A549 (cell line): ENCODE data around the gene HPD. TPM values are rescaled to one million over a fixed set of nuclear protein-coding genes. Genes with fewer than 3 reads are reported as not detected.

Experiments
- ATAC-seq, 2 experiments: fragments of 200-7000 bp in 1 of 2; fragments of >200 bp in 1 of 2; cut with Nextera tagmentation in 1 of 2; cut with Tn5 transposase in 1 of 2; 3 replicates each; pipeline versions ENCODE4 v1.8.0 to v1.9.1; 2018 to 2020; ENCODE audit warnings: mild to moderate bottlenecking in 1 of 2, moderate library complexity in 1 of 2
- CTCF ChIA-PET: fragments of 300-600 bp; sonication (Branson Sonifier 250); formaldehyde crosslinking; extraction: SDS; loops from one replicate; lab custom pipeline; 2021; ENCODE audit warnings: antibody characterized with exemption, inconsistent platforms; lab: Yijun Ruan, JAX
- POLR2A ChIA-PET: fragments of 350-600 bp; formaldehyde crosslinking; extraction: SDS; loops from one replicate; lab custom pipeline; 2021; ENCODE audit warnings: antibody characterized with exemption, inconsistent platforms; lab: Yijun Ruan, JAX
- DNase-seq, 2 experiments: peaks; one replicate each; pipeline versions ENCODE4 v3.0.0 to v3.0.0-alpha.2; 2011 to 2016; ENCODE audit warnings: low read depth in 1 of 2, low spot score in 1 of 2
- FAIRE-seq: peaks from 2 replicates; lab custom pipeline; 2011; peaks lifted over from hg19 to GRCh38; lab: Jason Lieb, UNC
- H3K27ac ChIP-seq, 2 experiments: fragments of >200 bp; sonication (Bioruptor Twin); formaldehyde crosslinking; 3 replicates each; pipeline ENCODE4 v1.5.1; 2016 to 2017
- H3K4me1 ChIP-seq: fragments of >200 bp; sonication (Bioruptor Twin); formaldehyde crosslinking; 3 replicates; pipeline ENCODE4 v1.6.1; 2016
- H3K4me2 ChIP-seq: fragments of >200 bp; sonication (Bioruptor Twin); formaldehyde crosslinking; 3 replicates; pipeline ENCODE4 v1.6.1; 2016
- H3K4me3 ChIP-seq: fragments of >200 bp; sonication (Bioruptor Twin); formaldehyde crosslinking; 3 replicates; pipeline ENCODE4 v1.5.1; 2016
- H3K9me3 ChIP-seq: fragments of >200 bp; sonication (Bioruptor Twin); formaldehyde crosslinking; 3 replicates; pipeline ENCODE4 v1.6.1; 2016
- BCL3 ChIP-seq: fragments of >200 bp; sonication (Bioruptor Twin); formaldehyde crosslinking; IDR thresholded peaks from 3 replicates; pipeline ENCODE4 v1.6.1; 2016
- CBX2 ChIP-seq: fragments of 200-600 bp; sonication (generic); IDR thresholded peaks from 2 replicates; pipeline ENCODE4 v1.6.1; 2016; ENCODE audit warnings: low read depth, mild to moderate bottlenecking, borderline replicate concordance
- CEBPB ChIP-seq, 2 experiments: fragments of >200 bp in 1 of 2; sonication (Bioruptor Twin) in 1 of 2; formaldehyde crosslinking in 1 of 2; IDR thresholded peaks; 2 replicates each; pipeline ENCODE4 v1.6.1; 2012 to 2016
- CHD2 ChIP-seq: fragments of 150-350 bp; IDR thresholded peaks from 2 replicates; pipeline ENCODE4 v1.6.1; 2014; ENCODE audit warnings: low read length; ENCODE audit not compliant: partially characterized antibody
- E2F6 ChIP-seq: IDR thresholded peaks from 2 replicates; pipeline ENCODE4 v1.6.1; 2012; ENCODE audit warnings: low read depth, borderline replicate concordance
- EHMT2 ChIP-seq: fragments of 200-600 bp; sonication (generic); IDR thresholded peaks from 2 replicates; pipeline ENCODE4 v1.6.1; 2016; ENCODE audit warnings: antibody characterized with exemption, low read depth, mild to moderate bottlenecking, moderate library complexity
- EP300 ChIP-seq, 2 experiments: fragments of >200 bp; sonication (Bioruptor Twin); formaldehyde crosslinking; IDR thresholded peaks; 2 replicates in 1 of 2; 3 replicates in 1 of 2; pipeline ENCODE4 v1.6.1; 2016 to 2017
- HDAC2 ChIP-seq: fragments of 200-600 bp; sonication (generic); IDR thresholded peaks from 2 replicates; pipeline ENCODE4 v1.6.1; 2016
- HMGXB4 ChIP-seq: fragments of 250-450 bp; sonication (Bioruptor Pico); IDR thresholded peaks from 2 replicates; pipeline ENCODE4 v1.5.0; 2021; ENCODE audit warnings: mild to moderate bottlenecking, moderate library complexity, borderline replicate concordance
- HOXA7 ChIP-seq: fragments of 250-450 bp; sonication (Bioruptor Pico); IDR thresholded peaks from 2 replicates; pipeline ENCODE4 v1.5.0; 2020; ENCODE audit warnings: mild to moderate bottlenecking, moderate library complexity
- HOXB13 ChIP-seq: fragments of 250-450 bp; sonication (Bioruptor Pico); IDR thresholded peaks from 2 replicates; pipeline ENCODE4 v1.5.0; 2020; ENCODE audit warnings: low read depth, mild to moderate bottlenecking, moderate library complexity
- MAFK ChIP-seq: fragments of 450-650 bp; IDR thresholded peaks from 2 replicates; pipeline ENCODE4 v1.6.1; 2014; ENCODE audit not compliant: partially characterized antibody
- MAX ChIP-seq: IDR thresholded peaks from 2 replicates; pipeline ENCODE4 v1.6.1; 2012
- MAZ ChIP-seq: fragments of 150-350 bp; IDR thresholded peaks from 2 replicates; pipeline ENCODE4 v1.6.1; 2014; ENCODE audit warnings: antibody characterized with exemption, low read depth, low read length, borderline replicate concordance
- NFE2L2 ChIP-seq: fragments of 150-350 bp; conservative IDR thresholded peaks from 2 replicates; pipeline ENCODE4 v1.6.1; 2014; ENCODE audit warnings: low read length
- NPAS2 ChIP-seq: fragments of 250-450 bp; sonication (Bioruptor Pico); IDR thresholded peaks from 2 replicates; pipeline ENCODE4 v1.8.0; 2022; ENCODE audit warnings: mild to moderate bottlenecking, moderate library complexity, borderline replicate concordance
- PBX3 ChIP-seq: IDR thresholded peaks from 2 replicates; pipeline ENCODE4 v1.6.1; 2012
- PHF8 ChIP-seq: fragments of 200-600 bp; sonication (generic); IDR thresholded peaks from 2 replicates; pipeline ENCODE4 v1.6.1; 2016; ENCODE audit warnings: low read depth, mild to moderate bottlenecking, antibody characterized with exemption, moderate library complexity, borderline replicate concordance
- POLR2A ChIP-seq: IDR thresholded peaks from 2 replicates; pipeline ENCODE4 v1.6.1; 2012; ENCODE audit warnings: mild to moderate bottlenecking, low read length
- RAD21 ChIP-seq, 2 experiments: fragments of >200 bp in 1 of 2; sonication (Bioruptor Twin) in 1 of 2; formaldehyde crosslinking in 1 of 2; IDR thresholded peaks in 1 of 2; conservative IDR thresholded peaks in 1 of 2; 2 replicates in 1 of 2; 3 replicates in 1 of 2; pipeline ENCODE4 v1.6.1; 2012 to 2018; ENCODE audit warnings: inconsistent platforms in 1 of 2
- RCOR1 ChIP-seq: fragments of 150-350 bp; IDR thresholded peaks from 2 replicates; pipeline ENCODE4 v1.6.1; 2014; ENCODE audit warnings: antibody characterized with exemption, low read length, low read depth
- RFX5 ChIP-seq: fragments of 450-650 bp; IDR thresholded peaks from 2 replicates; pipeline ENCODE4 v1.7.1; 2014; ENCODE audit warnings: antibody characterized with exemption, mild to moderate bottlenecking, moderate library complexity
- RNF2 ChIP-seq: fragments of 200-600 bp; sonication (generic); IDR thresholded peaks from 2 replicates; pipeline ENCODE4 v1.6.1; 2016; ENCODE audit warnings: low read depth, mild to moderate bottlenecking, antibody characterized with exemption, moderate library complexity, borderline replicate concordance
- SMC3 ChIP-seq: fragments of >200 bp; sonication (Bioruptor Twin); formaldehyde crosslinking; IDR thresholded peaks from 3 replicates; pipeline ENCODE4 v1.6.1; 2018; ENCODE audit warnings: inconsistent platforms
- SREBF2 ChIP-seq: fragments of 450-650 bp; IDR thresholded peaks from 2 replicates; pipeline ENCODE4 v1.6.1; 2014; ENCODE audit warnings: mild to moderate bottlenecking, moderate library complexity
- ZC3H11A ChIP-seq: fragments of 450-650 bp; IDR thresholded peaks from 2 replicates; pipeline ENCODE4 v1.6.1; 2014; ENCODE audit warnings: antibody characterized with exemption, mild to moderate bottlenecking
- ZFP36 ChIP-seq: fragments of 450-650 bp; IDR thresholded peaks from 2 replicates; pipeline ENCODE4 v1.6.1; 2014; ENCODE audit warnings: borderline replicate concordance; ENCODE audit not compliant: partially characterized antibody
- ZNF302 ChIP-seq: fragments of 250-450 bp; sonication (Bioruptor Pico); IDR thresholded peaks from 2 replicates; pipeline ENCODE4 v1.9.0; 2021; ENCODE audit warnings: inconsistent platforms, mild to moderate bottlenecking, moderate library complexity
- ZSCAN20 ChIP-seq: fragments of 250-450 bp; sonication (Bioruptor Pico); IDR thresholded peaks from 2 replicates; pipeline ENCODE4 v1.8.0; 2022; ENCODE audit warnings: mild to moderate bottlenecking, moderate library complexity
- WGBS: methylation state at CpG from one replicate; pipeline ENCODE4 v1.1.6; 2017; ENCODE audit errors: missing lambda C conversion rate; 5-methylcytosine and 5-hydroxymethylcytosine counted together
- polyA plus RNA-seq, 4 experiments: library from polyadenylated mRNA; depleted of rRNA in 3 of 4; stranded (reverse); fragments of >200 nt; fragmentation: RNase III in 1 of 4; extraction: RNeasy Plus Mini Kit Qiagen cat#74134 plus additional on column Dnase treatment in 1 of 4; gene quantifications; 2 replicates in 3 of 4; 3 replicates in 1 of 4; pipeline ENCODE4 v1.2.3, GENCODE V29; 2011 to 2017

The HPD gene
- polyA plus RNA-seq, 2 of the 4 experiments (the other 2 are of a cell fraction): 1.7 to 1.8 TPM

GRCh38 chr12:121792607-121793439 lies 65.8 kb downstream of the HPD start:
- ATAC-seq: peak; percentile 15; a peak in 5 of 6 replicates
- WGBS: 6% methylated on average over 23 of the region's 48 CpGs
- peaks cover 75% of the 10 kb centered on the region for H3K4me1 ChIP-seq
- CTCF ChIA-PET: interaction anchor here (0.6 to 72.2 kb wide), 18 partner anchors 7 to 331 kb away, joined by 3 to 2657 read pairs (median 8); partner anchors contain the start of genes PSMD9, RHOF, SETD1B and TMEM120B
- H3K27ac ChIP-seq: peak overlapping the region; percentile 100
- peak overlapping the region; percentile 96 for H3K4me3 ChIP-seq
- DNase-seq: no peak
- FAIRE-seq: no peak
- H3K9me3 ChIP-seq: no peaks in the 10 kb centered on the region
- POLR2A ChIA-PET: interaction anchor here (1.1 to 6.1 kb wide), 6 partner anchors 8 to 18 kb away, joined by 3 to 43 read pairs (median 8); partner anchors contain the start of gene SETD1B
- H3K4me2 ChIP-seq: peak overlapping the region; percentile 78
- TF ChIP-seq RNF2 (peak; percentile 46; the same call in 1 of the 2 replicates), SMC3 (0 out of 3 replicates have a peak, but pooled peaks have one; percentile 9), MAFK (no peak), HOXB13 (CRISPR knock-in tag) (no peak), ZSCAN20 (CRISPR knock-in tag) (no peak), SREBF2 (no peak), CHD2 (no peak), RAD21 (conservative IDR thresholded peaks at IDR 0.05 in 1 of 2, IDR thresholded peaks at IDR 0.05 in 1 of 2) (0 out of 5 replicates have a peak, but pooled peaks of 1 of the 2 experiments have one; percentile 7), ZNF302 (no peak), POLR2A (no peak), PHF8 (no peak)

- peak overlapping the region; percentile 100 for H3K27ac ChIP-seq
- peak overlapping the region; percentile 78 for H3K4me2 ChIP-seq
- H3K9me3 ChIP-seq: no peaks in the 10 kb centered on the region
- peaks cover 78% of the 10 kb centered on the region for H3K4me1 ChIP-seq
- WGBS: 5% methylated on average over 13 of the region's 14 CpGs
- ChIA-PET CTCF (interaction anchor here (0.6 to 72.2 kb wide), 8 partner anchors 6 to 112 kb away, joined by 3 to 2657 read pairs (median 100); partner anchors contain the start of genes PSMD9, RHOF and SETD1B), POLR2A (interaction anchor here (0.7 to 6.1 kb wide), 4 partner anchors 10 to 772 kb away, joined by 3 to 43 read pairs (median 4); no protein-coding TSS in a partner anchor)
- FAIRE-seq: no peak
- peak in 1 of 2 experiments; percentile 85 for DNase-seq
- peak in 1 of 2 experiments; percentile 10; a peak in 3 of 6 replicates for ATAC-seq
- H3K4me3 ChIP-seq: peak overlapping the region; percentile 96
- TF ChIP-seq RCOR1: no peak
- TF ChIP-seq MAFK: no peak
- no peak for TF ChIP-seq ZFP36
- no peak for TF ChIP-seq NFE2L2
- TF ChIP-seq RFX5: no peak
- TF ChIP-seq MAX: peak; percentile 47
- no peak for TF ChIP-seq NPAS2 (CRISPR knock-in tag)
- no peak for TF ChIP-seq MAZ
- TF ChIP-seq ZC3H11A: no peak
- no peak for TF ChIP-seq HDAC2
- no peak for TF ChIP-seq EHMT2
- no peak for TF ChIP-seq RAD21 (conservative IDR thresholded peaks at IDR 0.05 in 1 of 2, IDR thresholded peaks at IDR 0.05 in 1 of 2)
- TF ChIP-seq CBX2: no peak
- TF ChIP-seq PBX3: no peak
- TF ChIP-seq E2F6: no peak
- TF ChIP-seq CEBPB (IDR thresholded peaks at IDR 0.05): no peak
- no peak; the same call in 1 of the 2 replicates for TF ChIP-seq POLR2A
- TF ChIP-seq HOXA7: 0 out of 2 replicates have a peak, but pooled peaks have one; percentile 21
- TF ChIP-seq HMGXB4 (CRISPR knock-in tag): no peak
- TF ChIP-seq BCL3: no peak
- TF ChIP-seq EP300 (IDR thresholded peaks at IDR 0.05): peak; percentile 30 to 54; a peak in 1 of 5 replicates
Measured at GRCh38 chr12:121791671-121792551, 66.7 kb downstream of the HPD start.
